GM18499 (cell line): ENCODE results near the gene GALNT16.
"Not testable (repeated sequence)": the region's sequence is repeated elsewhere in the genome, so short reads cannot be mapped to it uniquely, and the experiment has no call there.

ENCODE experiments used
- ATAC-seq: cut with Tn5 transposase; IDR thresholded peaks from one replicate; pipeline ENCODE4 v1.9.1; 2021; ENCODE audit warnings: moderate number of reproducible peaks; ENCODE audit not compliant: insufficient read depth, unreplicated experiment

The GALNT16 gene

GRCh38 chr14:69281450-69282169 is 21.7 kb downstream of the GALNT16 start:
- ATAC-seq, result no peak

- no peak for ATAC-seq
These were observed 22.5 kb downstream of the GALNT16 start for GRCh38 chr14:69282448-69282847.

GRCh38 chr14:69284170-69284569 is 24.2 kb downstream of the GALNT16 start:
- ATAC-seq, result no peak

GRCh38 chr14:69285661-69286255 is 25.8 kb downstream of the GALNT16 start:
- ATAC-seq, result no peak

GRCh38 chr14:69287098-69288010 is 27.4 kb downstream of the GALNT16 start:
- no peak for ATAC-seq

- no peak for ATAC-seq
These were observed 28.2 kb downstream of the GALNT16 start for GRCh38 chr14:69288011-69288771.

GRCh38 chr14:69288956-69289705 is 29.2 kb downstream of the GALNT16 start:
- no peak for ATAC-seq

GRCh38 chr14:69289811-69290520 is 30.0 kb downstream of the GALNT16 start:
- ATAC-seq, result no peak

GRCh38 chr14:69290881-69291280 is 30.9 kb downstream of the GALNT16 start:
- not testable (repeated sequence) for ATAC-seq

GRCh38 chr14:69291396-69291795 is 31.4 kb downstream of the GALNT16 start:
- ATAC-seq, result no peak

- no peak for ATAC-seq
These were observed 32.1 kb downstream of the GALNT16 start for GRCh38 chr14:69291891-69292561.

- ATAC-seq, result no peak
These were observed 38.4 kb downstream of the GALNT16 start for GRCh38 chr14:69298131-69299071.

- ATAC-seq, result no peak
These were observed 39.5 kb downstream of the GALNT16 start for GRCh38 chr14:69299286-69300035.

- no peak for ATAC-seq
These were observed 40.8 kb downstream of the GALNT16 start for GRCh38 chr14:69300601-69301221.

GRCh38 chr14:69303086-69303485 is 43.1 kb downstream of the GALNT16 start:
- no peak for ATAC-seq

- ATAC-seq, result no peak
These were observed 52.6 kb downstream of the GALNT16 start for GRCh38 chr14:69312608-69313007.
